GM10248 (cell line): ENCODE measurements around the gene EFNA5.
"Not testable (repeated sequence)": the region's sequence is repeated elsewhere in the genome, so short reads cannot be mapped to it uniquely, and the experiment has no call there.

ENCODE experiments used
- CTCF ChIA-PET: fragments of 300-600 bp; sonication (Branson Sonifier 250); formaldehyde crosslinking; extraction: SDS; loops from one replicate; lab custom pipeline; 2021; ENCODE audit warnings: antibody characterized with exemption; lab: Yijun Ruan, JAX
- POLR2A ChIA-PET: fragments of 350-650 bp; sonication (Branson Sonifier 250); formaldehyde crosslinking; extraction: SDS; loops from one replicate; lab custom pipeline; 2020; ENCODE audit warnings: antibody characterized with exemption; lab: Yijun Ruan, JAX
- DNase-seq: peaks from one replicate; pipeline ENCODE4 v3.0.0; 2012; ENCODE audit errors: extremely low spot score
- CTCF ChIP-seq: IDR thresholded peaks from 2 replicates; pipeline ENCODE4 v1.5.1; 2012; ENCODE audit warnings: mild to moderate bottlenecking, low read depth; ENCODE audit errors: extremely low read depth, missing control alignments, control extremely low read depth

The EFNA5 gene

GRCh38 chr5:107361945-107362344 lies 308.8 kb downstream of the EFNA5 start:
- CTCF ChIA-PET = interaction anchor here (1.3 kb wide), 1 partner anchor 14 kb away, joined by 3 read pairs; no protein-coding TSS in a partner anchor
- no peak for DNase-seq
- TF ChIP-seq CTCF = no peak
- POLR2A ChIA-PET = no interaction called here

- no peak for TF ChIP-seq CTCF
- POLR2A ChIA-PET = no interaction called here
- DNase-seq = no peak
- CTCF ChIA-PET = interaction anchor here (0.7 to 1.9 kb wide), 5 partner anchors 15 to 213 kb away, joined by 3 to 6 read pairs (median 4); no protein-coding TSS in a partner anchor
Observed at GRCh38 chr5:107359916-107360234, 310.9 kb downstream of the EFNA5 start.

GRCh38 chr5:107359033-107359915 lies 311.5 kb downstream of the EFNA5 start:
- CTCF ChIA-PET = interaction anchor here (0.9 to 1.9 kb wide), 7 partner anchors 12 to 105 kb away, joined by 3 to 6 read pairs (median 3); no protein-coding TSS in a partner anchor
- TF ChIP-seq CTCF = no peak
- POLR2A ChIA-PET = no interaction called here
- no peak for DNase-seq

GRCh38 chr5:107356891-107357290 lies 313.8 kb downstream of the EFNA5 start:
- no peak for TF ChIP-seq CTCF
- DNase-seq = no peak
- POLR2A ChIA-PET = no interaction called here
- CTCF ChIA-PET = interaction anchor here (1.6 kb wide), 1 partner anchor 39 kb away, joined by 4 read pairs; no protein-coding TSS in a partner anchor

GRCh38 chr5:107352576-107352975 lies 318.2 kb downstream of the EFNA5 start:
- CTCF ChIA-PET = interaction anchor here (1.1 to 1.3 kb wide), 2 partner anchors 11 to 105 kb away, joined by 3 read pairs; no protein-coding TSS in a partner anchor
- DNase-seq = no peak
- POLR2A ChIA-PET = no interaction called here
- no peak for TF ChIP-seq CTCF

- CTCF ChIA-PET, DNase-seq, POLR2A ChIA-PET: not testable (repeated sequence)
Observed at GRCh38 chr5:107346580-107346979, 324.2 kb downstream of the EFNA5 start.

GRCh38 chr5:107342371-107342770 lies 328.4 kb downstream of the EFNA5 start:
- ChIA-PET POLR2A (no interaction called here), CTCF (interaction anchor here (1.1 to 1.2 kb wide), 3 partner anchors 9 to 17 kb away, joined by 3 read pairs; no protein-coding TSS in a partner anchor)
- DNase-seq = no peak
- no peak for TF ChIP-seq CTCF
